BLaER1 (cell line): Measurements from ENCODE around the gene NOB1.
"Not testable (repeated sequence)": the region's sequence is repeated elsewhere in the genome, so short reads cannot be mapped to it uniquely, and the experiment has no call there.

Experiments used
- H3K27ac ChIP-seq: shearing (Covaris generic); formaldehyde crosslinking; 2 replicates; pipeline ENCODE4 v1.8.1; 2022
- H3K27me3 ChIP-seq: shearing (Covaris generic); formaldehyde crosslinking; 2 replicates; pipeline ENCODE4 v1.8.1; 2022
- H3K36me3 ChIP-seq: shearing (Covaris generic); formaldehyde crosslinking; 2 replicates; pipeline ENCODE4 v1.8.1; 2022
- H3K4me1 ChIP-seq: shearing (Covaris generic); formaldehyde crosslinking; 2 replicates; pipeline ENCODE4 v1.8.1; 2022
- H3K4me2 ChIP-seq: shearing (Covaris generic); formaldehyde crosslinking; 2 replicates; pipeline ENCODE4 v1.8.1; 2022
- H3K4me3 ChIP-seq: shearing (Covaris generic); formaldehyde crosslinking; 2 replicates; pipeline ENCODE4 v1.8.1; 2022
- H3K9ac ChIP-seq: shearing (Covaris generic); formaldehyde crosslinking; 2 replicates; pipeline ENCODE4 v1.8.1; 2022
- H3K9me3 ChIP-seq: shearing (Covaris generic); formaldehyde crosslinking; 2 replicates; pipeline ENCODE4 v1.8.1; 2022
- H4K20me1 ChIP-seq: shearing (Covaris generic); formaldehyde crosslinking; 2 replicates; pipeline ENCODE4 v1.8.1; 2022
- Cebpa-rat ChIP-seq: shearing (Covaris generic); IDR thresholded peaks from 2 replicates; pipeline ENCODE4 v1.8.1; 2022

The NOB1 gene

DNA sequence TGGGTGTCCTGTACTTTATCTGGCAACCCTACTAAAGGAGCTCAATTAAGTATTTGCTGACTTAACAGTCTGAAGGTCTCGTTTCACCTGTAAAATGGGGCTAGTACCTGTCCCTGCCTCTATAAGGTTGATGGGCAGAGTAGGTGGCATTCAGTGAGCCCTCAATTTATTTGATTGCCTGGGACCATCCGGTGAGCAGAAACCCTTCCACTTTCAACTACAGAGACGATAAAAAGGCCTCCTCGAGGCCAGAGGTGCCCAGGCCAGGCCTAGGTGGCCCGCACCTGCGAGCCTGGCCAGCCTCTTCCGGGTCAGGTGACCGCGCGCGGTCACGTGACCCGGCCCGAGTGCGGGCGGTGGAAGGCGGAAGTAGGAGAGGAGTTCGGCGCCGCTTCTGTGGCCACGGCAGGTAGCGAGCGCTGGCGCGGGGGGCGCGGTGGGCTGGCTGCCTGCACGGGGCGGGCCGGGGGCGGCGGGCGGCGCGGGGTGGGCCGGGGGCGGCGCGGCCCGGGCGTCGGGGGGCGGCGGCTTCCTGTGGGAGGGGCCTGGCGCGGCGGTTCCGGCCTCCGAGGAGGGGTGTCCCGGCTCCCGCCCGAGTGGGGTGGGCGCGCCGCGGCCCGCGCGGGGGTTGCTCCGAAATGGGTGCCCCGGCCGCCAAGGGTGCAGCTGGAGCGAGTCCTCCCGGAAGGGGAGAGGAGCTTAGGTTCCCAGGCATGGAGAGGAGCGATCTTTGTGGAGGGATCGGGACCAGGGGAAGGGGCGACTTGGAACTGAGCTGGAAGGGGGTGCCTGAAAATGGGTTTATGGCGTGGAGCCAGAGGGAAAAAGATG is 7.5 kb upstream of the NOB1 start, which contains the start of gene WWP2:
Gene WWP2 (plus strand): TSS at position 350 of the 831 bp plus-strand sequence. CDS start 24,679 bp downstream, outside the sequence.
- peak within 1 kb of the TSS; percentile 91 for H3K4me2 ChIP-seq
- peak within 1 kb of the TSS; percentile 86 for H3K27ac ChIP-seq
- peak within 1 kb of the TSS; percentile 94 for H3K4me3 ChIP-seq
- H3K36me3 ChIP-seq, result no peaks in the 10 kb centered on the region
- H4K20me1 ChIP-seq, result peaks cover 15% of the 10 kb centered on the region; the same call in 1 of the 2 replicates
- no peaks in the 10 kb centered on the region for H3K9me3 ChIP-seq
- H3K9ac ChIP-seq, result peak within 1 kb of the TSS; percentile 90
- H3K27me3 ChIP-seq, result no peaks in the 10 kb centered on the region
- TF ChIP-seq Cebpa-rat, result no peak
- peaks cover 26% of the 10 kb centered on the region for H3K4me1 ChIP-seq

DNA sequence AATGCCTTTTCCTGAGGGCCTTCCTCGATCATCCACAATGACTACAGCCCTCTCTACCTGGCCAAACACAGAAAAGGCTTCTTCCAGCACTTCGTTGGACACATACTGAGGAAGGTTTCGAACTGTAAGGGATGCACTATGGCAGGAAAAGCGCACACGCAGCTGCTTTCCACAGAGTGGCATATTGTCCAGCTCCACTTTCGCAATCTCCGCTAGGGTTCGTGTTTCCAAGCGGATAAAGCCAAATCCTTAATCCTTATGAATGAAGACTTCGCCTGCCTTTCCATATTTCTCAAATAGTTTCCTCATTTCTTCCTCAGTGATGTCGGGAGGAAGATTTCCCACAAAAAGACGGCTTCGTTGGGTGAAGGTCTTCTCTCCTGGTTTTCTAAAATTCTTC is 2.6 kb upstream of the NOB1 start:
- not testable (repeated sequence) for H4K20me1 ChIP-seq, H3K9me3 ChIP-seq, H3K36me3 ChIP-seq, H3K4me2 ChIP-seq, H3K9ac ChIP-seq, H3K4me3 ChIP-seq, H3K27me3 ChIP-seq, H3K27ac ChIP-seq
- peaks cover 32% of the 10 kb centered on the region for H3K4me1 ChIP-seq

DNA sequence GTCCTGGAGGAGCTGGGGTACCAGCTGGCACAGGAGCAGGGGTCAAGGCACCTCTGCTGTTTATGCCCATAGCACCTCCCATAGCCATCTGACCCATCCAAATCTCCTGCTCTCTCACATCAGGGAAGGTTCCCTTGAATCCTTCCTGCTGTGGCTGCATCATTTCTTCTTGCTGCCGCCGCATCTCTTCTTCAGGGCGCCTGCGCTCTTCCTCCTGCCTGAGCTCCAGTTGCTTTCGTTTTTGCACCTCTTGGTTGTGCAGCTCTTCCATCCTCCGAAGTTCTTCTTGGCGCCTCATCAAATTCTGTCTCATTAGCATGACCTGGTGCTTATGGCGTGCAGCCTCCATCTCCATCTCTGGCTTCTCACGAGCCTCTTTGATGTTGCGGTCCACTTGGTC is 2.0 kb upstream of the NOB1 start:
- Histone ChIP-seq H3K4me2 (no peak overlapping the region), H3K36me3 (peaks cover 14% of the 10 kb centered on the region), H3K4me3 (no peak overlapping the region), H3K9ac (no peak overlapping the region), H3K9me3 (no peaks in the 10 kb centered on the region), H3K27me3 (no peaks in the 10 kb centered on the region), H3K4me1 (peaks cover 29% of the 10 kb centered on the region), H3K27ac (no peak overlapping the region), H4K20me1 (peaks cover 11% of the 10 kb centered on the region; the same call in 1 of the 2 replicates)
- TF ChIP-seq Cebpa-rat, result no peak

DNA sequence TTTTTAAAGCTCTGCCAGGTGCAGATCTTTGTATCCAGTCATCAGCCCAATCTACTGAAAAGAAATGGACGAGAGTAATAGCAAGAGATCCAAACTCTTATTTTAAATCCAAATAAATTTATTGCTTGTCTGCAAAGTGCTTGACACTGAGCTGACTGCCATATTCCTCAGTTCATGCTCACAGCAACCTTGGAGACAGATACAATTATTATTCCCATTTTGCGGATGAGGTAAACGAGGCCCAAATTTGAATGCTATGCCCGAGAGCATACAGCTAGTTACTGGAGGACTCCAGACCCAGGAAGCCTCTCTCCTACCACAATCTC is 620 bp downstream of the NOB1 start:
- H3K36me3 ChIP-seq, result peaks cover 40% of the 10 kb centered on the region
- peak overlapping the region; percentile 96 for H3K9ac ChIP-seq
- peaks cover 22% of the 10 kb centered on the region for H3K4me1 ChIP-seq
- no peak for TF ChIP-seq Cebpa-rat
- no peaks in the 10 kb centered on the region for H3K27me3 ChIP-seq
- H4K20me1 ChIP-seq, result peaks cover 30% of the 10 kb centered on the region
- H3K9me3 ChIP-seq, result no peaks in the 10 kb centered on the region
- H3K4me3 ChIP-seq, result peak overlapping the region; percentile 88
- peak overlapping the region; percentile 92 for H3K27ac ChIP-seq
- H3K4me2 ChIP-seq, result peak overlapping the region; percentile 92

DNA sequence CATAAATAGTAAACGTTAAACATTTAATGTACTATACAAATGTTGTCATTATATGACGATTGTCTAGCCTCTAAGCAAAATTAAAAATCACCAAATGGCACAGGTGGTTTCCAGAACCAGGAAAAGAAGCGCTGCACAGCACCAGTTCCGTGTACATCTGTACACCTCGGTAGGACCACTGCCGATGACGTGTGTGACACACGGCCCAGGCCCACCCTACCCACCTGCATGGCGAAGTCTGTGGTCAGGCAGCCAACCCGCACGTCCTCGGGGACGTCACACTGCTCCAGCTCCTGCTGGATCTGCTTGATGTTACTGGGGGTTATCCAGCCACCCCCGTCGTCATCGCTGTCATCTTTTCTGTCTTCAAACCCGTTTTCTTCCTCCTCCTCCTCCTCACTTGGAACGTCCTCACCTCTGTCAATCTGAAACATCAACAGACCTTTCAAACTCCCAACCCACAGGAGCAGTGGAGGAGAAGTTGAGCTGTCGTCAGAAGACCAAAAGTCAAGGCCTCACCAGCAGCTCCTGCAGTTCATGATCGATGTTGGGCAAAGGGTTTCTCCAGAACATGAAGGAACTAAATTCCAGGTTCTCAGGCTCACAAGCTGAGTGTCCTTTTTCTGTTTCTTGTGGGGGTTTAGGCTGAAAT is 5.9 kb downstream of the NOB1 start:
- no peak overlapping the region for H3K27ac ChIP-seq
- no peak for TF ChIP-seq Cebpa-rat
- H3K27me3 ChIP-seq, result no peaks in the 10 kb centered on the region
- H3K4me2 ChIP-seq, result no peak overlapping the region
- peaks cover 82% of the 10 kb centered on the region for H4K20me1 ChIP-seq
- H3K9ac ChIP-seq, result no peak overlapping the region
- H3K4me3 ChIP-seq, result no peak overlapping the region
- H3K4me1 ChIP-seq, result peaks cover 15% of the 10 kb centered on the region
- H3K36me3 ChIP-seq, result peaks cover 93% of the 10 kb centered on the region
- H3K9me3 ChIP-seq, result no peaks in the 10 kb centered on the region

DNA sequence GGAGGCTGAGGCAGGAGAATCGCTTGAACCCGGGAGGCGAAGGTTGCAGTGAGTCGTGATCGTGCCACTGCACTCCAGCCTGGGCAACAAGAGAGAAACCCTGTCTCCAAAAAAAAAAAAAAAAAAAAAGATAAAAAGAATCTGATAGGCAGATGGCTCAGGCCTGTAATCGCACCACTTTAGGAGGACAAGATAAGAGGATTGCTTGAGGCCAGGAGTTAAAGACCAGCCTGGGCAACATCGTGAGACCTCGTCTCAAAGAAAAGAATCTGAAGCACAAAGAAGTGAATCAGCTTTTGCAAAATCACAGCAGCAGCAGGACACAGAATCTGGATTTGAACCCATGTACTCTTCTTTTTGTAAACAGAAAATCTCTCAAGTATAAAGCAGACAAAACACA is 7.6 kb downstream of the NOB1 start:
- no peak overlapping the region for H3K4me2 ChIP-seq
- no peaks in the 10 kb centered on the region for H3K4me1 ChIP-seq
- H3K9ac ChIP-seq, result no peak overlapping the region
- H4K20me1 ChIP-seq, result peaks cover 90% of the 10 kb centered on the region
- H3K9me3 ChIP-seq, result no peaks in the 10 kb centered on the region
- TF ChIP-seq Cebpa-rat, result no peak
- peaks cover 100% of the 10 kb centered on the region for H3K36me3 ChIP-seq
- no peak overlapping the region for H3K4me3 ChIP-seq
- no peak overlapping the region for H3K27ac ChIP-seq
- no peaks in the 10 kb centered on the region for H3K27me3 ChIP-seq

DNA sequence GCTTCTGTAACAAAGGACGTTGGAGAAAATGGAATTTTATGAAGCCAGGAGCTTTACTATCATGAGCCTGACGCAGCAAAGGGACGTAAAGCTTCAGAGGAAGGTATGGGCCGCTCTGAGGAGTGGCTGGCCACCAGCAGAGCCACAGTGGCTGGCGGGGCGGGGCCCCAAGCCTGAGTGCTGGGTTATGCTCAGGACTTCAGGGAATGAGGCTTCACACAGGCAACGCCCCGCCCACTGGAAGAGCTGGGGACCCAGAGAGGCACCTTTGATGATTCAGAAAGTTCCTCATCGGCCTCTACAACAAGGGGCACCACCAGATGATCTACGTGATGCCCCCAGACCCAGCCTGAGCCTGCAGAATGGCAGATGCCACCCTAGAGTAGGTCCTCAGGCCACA is 8.8 kb downstream of the NOB1 start:
- Histone ChIP-seq H4K20me1 (peaks cover 92% of the 10 kb centered on the region), H3K27me3 (no peaks in the 10 kb centered on the region), H3K36me3 (peaks cover 100% of the 10 kb centered on the region), H3K4me2 (no peak overlapping the region), H3K9me3 (no peaks in the 10 kb centered on the region), H3K4me1 (no peaks in the 10 kb centered on the region), H3K4me3 (no peak overlapping the region), H3K27ac (no peak overlapping the region), H3K9ac (no peak overlapping the region)
- no peak for TF ChIP-seq Cebpa-rat

DNA sequence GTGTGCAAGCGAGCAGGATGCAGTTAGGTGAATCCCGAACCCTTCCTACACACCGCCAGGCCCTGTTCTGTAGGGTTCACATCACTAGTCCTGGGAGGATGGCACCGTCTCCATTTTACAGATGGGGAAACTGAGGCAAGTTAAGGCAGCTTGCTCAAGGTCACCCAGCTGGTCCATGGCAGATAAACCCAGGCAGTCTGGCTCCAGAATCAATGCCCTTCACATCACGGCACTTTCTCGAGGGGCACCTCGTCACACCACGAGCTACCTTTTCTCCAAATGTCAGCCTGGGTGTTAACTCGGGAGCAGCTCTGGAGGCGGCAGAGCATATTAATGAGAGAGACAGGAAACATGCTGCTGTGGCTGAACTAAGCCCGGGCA is 9.5 kb downstream of the NOB1 start:
- Histone ChIP-seq H3K4me2 (no peak overlapping the region), H3K4me1 (no peaks in the 10 kb centered on the region), H3K9me3 (no peaks in the 10 kb centered on the region), H3K9ac (no peak overlapping the region), H4K20me1 (peaks cover 86% of the 10 kb centered on the region), H3K4me3 (no peak overlapping the region), H3K36me3 (peaks cover 100% of the 10 kb centered on the region), H3K27ac (no peak overlapping the region), H3K27me3 (no peaks in the 10 kb centered on the region)
- TF ChIP-seq Cebpa-rat, result no peak

DNA sequence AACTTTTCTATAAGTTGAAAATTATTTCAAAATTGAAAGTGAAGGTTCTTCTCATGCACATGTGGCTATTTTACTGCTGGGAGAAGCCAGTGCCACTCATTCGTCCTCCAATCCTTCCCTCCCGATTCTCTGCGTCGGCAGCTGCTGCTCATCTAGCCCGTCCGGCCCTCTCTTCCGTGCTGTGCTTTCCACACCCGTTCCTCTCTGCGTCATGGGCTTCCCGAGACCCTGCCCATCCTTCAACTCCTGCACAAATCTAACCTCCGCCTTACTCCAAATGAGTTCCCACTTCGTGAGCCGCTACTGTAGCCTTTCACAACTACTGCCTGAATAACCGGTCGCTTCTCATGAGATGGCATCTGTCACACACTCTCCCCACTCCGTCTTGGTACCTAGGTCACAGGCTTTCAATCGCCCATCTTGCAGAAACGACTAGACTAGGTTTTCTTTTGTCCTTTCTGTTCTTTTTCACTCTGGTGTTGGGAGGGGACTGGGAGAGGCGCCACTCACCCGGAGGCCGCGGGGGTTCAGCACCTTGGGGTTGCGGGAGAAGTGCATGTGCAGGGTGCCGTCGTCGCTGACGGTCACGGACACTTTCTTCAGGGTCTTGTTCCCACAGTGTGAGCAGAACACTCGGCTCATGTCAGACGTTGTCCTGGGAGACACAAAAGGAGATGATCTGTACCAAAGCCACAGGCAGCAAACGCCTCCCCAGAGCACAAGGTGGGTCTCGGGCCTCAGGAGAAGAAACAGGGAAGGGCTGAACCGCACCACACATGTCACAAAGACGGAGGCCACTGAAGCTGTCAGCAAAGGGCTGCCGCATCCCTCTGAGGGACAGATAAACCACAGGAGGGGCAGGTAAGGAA is 10.1 kb downstream of the NOB1 start:
- H3K9ac ChIP-seq, result no peak overlapping the region
- H4K20me1 ChIP-seq, result peaks cover 80% of the 10 kb centered on the region
- no peaks in the 10 kb centered on the region for H3K27me3 ChIP-seq
- no peak overlapping the region for H3K27ac ChIP-seq
- TF ChIP-seq Cebpa-rat, result no peak
- no peaks in the 10 kb centered on the region for H3K4me1 ChIP-seq
- H3K9me3 ChIP-seq, result no peaks in the 10 kb centered on the region
- H3K4me2 ChIP-seq, result no peak overlapping the region
- H3K36me3 ChIP-seq, result peaks cover 100% of the 10 kb centered on the region
- H3K4me3 ChIP-seq, result no peak overlapping the region
